ENCODE results near the gene TLL1.

The TLL1 gene

GRCh38 chr4:166146806-166147540 is 273.9 kb downstream of the TLL1 start:
- no peak for TF ChIP-seq CTCF (IDR thresholded peaks at IDR 0.05; ENCODE audit: extremely low read depth, insufficient read depth, missing control alignments)
- DNase-seq (ENCODE audit: low spot score), result no peak
- in situ Hi-C loops (cut with MboI; ENCODE audit: low pct_unique_long_range_greater_than_20kb, low sequenced_read_pairs, unreplicated experiment), result no loop called here
